Measurements from ENCODE around the gene TEAD1.

DNA sequence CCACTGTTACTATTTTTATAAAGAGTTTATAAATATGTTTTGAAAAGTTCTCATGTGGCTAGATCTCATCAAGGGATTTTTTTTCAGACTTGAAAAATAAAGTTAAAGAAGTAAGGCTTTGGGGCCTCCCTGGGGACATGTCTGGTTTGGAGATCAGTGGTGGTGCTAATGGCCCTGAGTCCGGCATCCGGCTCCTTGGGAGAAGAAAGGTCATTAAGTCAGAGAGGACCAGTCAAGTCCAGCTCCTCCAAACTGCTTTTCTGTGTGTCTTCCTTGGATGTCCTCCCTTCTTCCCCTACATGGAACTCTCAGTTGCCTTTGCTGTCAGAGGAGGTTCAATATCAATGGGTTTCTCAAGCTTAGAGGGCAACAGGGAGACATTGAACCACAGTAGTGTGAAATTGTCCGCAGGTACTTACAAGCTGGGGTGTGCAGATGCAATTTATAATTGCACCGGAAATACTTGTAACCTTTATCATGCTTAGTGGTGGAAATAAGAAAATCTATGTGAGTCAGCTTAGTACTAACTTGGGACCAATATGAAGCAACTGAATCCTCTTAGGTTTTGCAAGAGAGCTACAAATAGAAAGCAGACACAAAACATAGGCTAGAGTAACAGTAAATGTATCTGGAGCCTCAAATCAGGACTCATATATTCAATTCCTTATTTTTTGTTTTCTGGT, 144.3 kb downstream of the TEAD1 start:
- TF ChIP-seq, protein P1, sequence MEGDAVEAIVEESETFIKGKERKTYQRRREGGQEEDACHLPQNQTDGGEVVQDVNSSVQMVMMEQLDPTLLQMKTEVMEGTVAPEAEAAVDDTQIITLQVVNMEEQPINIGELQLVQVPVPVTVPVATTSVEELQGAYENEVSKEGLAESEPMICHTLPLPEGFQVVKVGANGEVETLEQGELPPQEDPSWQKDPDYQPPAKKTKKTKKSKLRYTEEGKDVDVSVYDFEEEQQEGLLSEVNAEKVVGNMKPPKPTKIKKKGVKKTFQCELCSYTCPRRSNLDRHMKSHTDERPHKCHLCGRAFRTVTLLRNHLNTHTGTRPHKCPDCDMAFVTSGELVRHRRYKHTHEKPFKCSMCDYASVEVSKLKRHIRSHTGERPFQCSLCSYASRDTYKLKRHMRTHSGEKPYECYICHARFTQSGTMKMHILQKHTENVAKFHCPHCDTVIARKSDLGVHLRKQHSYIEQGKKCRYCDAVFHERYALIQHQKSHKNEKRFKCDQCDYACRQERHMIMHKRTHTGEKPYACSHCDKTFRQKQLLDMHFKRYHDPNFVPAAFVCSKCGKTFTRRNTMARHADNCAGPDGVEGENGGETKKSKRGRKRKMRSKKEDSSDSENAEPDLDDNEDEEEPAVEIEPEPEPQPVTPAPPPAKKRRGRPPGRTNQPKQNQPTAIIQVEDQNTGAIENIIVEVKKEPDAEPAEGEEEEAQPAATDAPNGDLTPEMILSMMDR (IDR thresholded peaks at IDR 0.05): no peak
- TF ChIP-seq ZFX (IDR thresholded peaks at IDR 0.05; ENCODE audit: borderline replicate concordance): no peak

Measured in 22Rv1 (cell line).